HEK293 (cell line): ENCODE results near the gene DCST1.

Experiments
- CTCF ChIA-PET: fragments of 350-600 bp; formaldehyde crosslinking; extraction: SDS; loops from one replicate; lab custom pipeline; 2021; ENCODE audit warnings: antibody characterized with exemption; lab: Yijun Ruan, JAX
- POLR2A ChIA-PET: fragments of 300-600 bp; formaldehyde crosslinking; extraction: SDS; loops from one replicate; lab custom pipeline; 2020; ENCODE audit warnings: antibody characterized with exemption, inconsistent platforms; lab: Yijun Ruan, JAX
- H3K27ac ChIP-seq: fragments of 200-500 bp; sonication (Bioruptor generic); 2 replicates; pipeline ENCODE4 v1.5.1; 2014; ENCODE audit warnings: low read depth, low read length, control low read depth, inconsistent platforms; ENCODE audit errors: extremely low read depth
- H3K36me3 ChIP-seq, 2 experiments: fragments of 200-500 bp in 1 of 2; sonication (Bioruptor generic) in 1 of 2; 1 replicate in 1 of 2; 2 replicates in 1 of 2; pipeline ENCODE4 v1.5.1; 2014 to 2017; ENCODE audit warnings: inconsistent platforms in 2 of 2, low read length in 2 of 2; ENCODE audit not compliant: control insufficient read depth in 2 of 2, insufficient read depth in 1 of 2
- H3K4me1 ChIP-seq: fragments of 200-500 bp; sonication (Bioruptor generic); 2 replicates; pipeline ENCODE4 v1.5.1; 2014; ENCODE audit warnings: mild to moderate bottlenecking, low read length, inconsistent platforms; ENCODE audit not compliant: control insufficient read depth, insufficient read depth
- H3K4me3 ChIP-seq: 2 replicates; pipeline ENCODE4 v1.5.1; 2011; ENCODE audit warnings: low read depth, mild to moderate bottlenecking, control low read depth, low read length, moderate library complexity
- H3K9me3 ChIP-seq: fragments of 200-500 bp; sonication (Bioruptor generic); 2 replicates; pipeline ENCODE4 v1.5.1; 2014; ENCODE audit warnings: low read depth, low read length, inconsistent platforms; ENCODE audit not compliant: control insufficient read depth, insufficient read depth
- BCL11A ChIP-seq: fragments of 450-650 bp; formaldehyde crosslinking; IDR thresholded peaks from 2 replicates; pipeline ENCODE4 v1.5.1; 2016; ENCODE audit warnings: low read depth, missing biosample characterization, missing genetic modification characterization
- FEZF1 ChIP-seq: fragments of 450-650 bp; formaldehyde crosslinking; IDR thresholded peaks from 2 replicates; pipeline ENCODE4 v1.5.1; 2016; ENCODE audit warnings: missing biosample characterization, missing genetic modification characterization
- IKZF3 ChIP-seq: fragments of 450-650 bp; IDR thresholded peaks from 2 replicates; pipeline ENCODE4 v1.5.0; 2018; ENCODE audit warnings: missing biosample characterization, mild to moderate bottlenecking, missing genetic modification characterization, moderate library complexity
- KLF10 ChIP-seq: fragments of 450-650 bp; IDR thresholded peaks from 2 replicates; pipeline ENCODE4 v1.5.1; 2018; ENCODE audit warnings: missing biosample characterization, mild to moderate bottlenecking, missing genetic modification characterization
- KLF7 ChIP-seq: fragments of 450-650 bp; formaldehyde crosslinking; IDR thresholded peaks from 2 replicates; pipeline ENCODE4 v1.5.1; 2016; ENCODE audit warnings: missing biosample characterization, missing genetic modification characterization, borderline replicate concordance
- KLF8 ChIP-seq: fragments of 450-650 bp; formaldehyde crosslinking; IDR thresholded peaks from 2 replicates; pipeline ENCODE4 v1.5.1; 2016; ENCODE audit warnings: missing biosample characterization, missing genetic modification characterization
- KLF9 ChIP-seq: fragments of 450-650 bp; formaldehyde crosslinking; IDR thresholded peaks from 2 replicates; pipeline ENCODE4 v1.5.1; 2016; ENCODE audit warnings: missing biosample characterization, missing genetic modification characterization, low read depth
- PRDM1 ChIP-seq: fragments of 450-650 bp; formaldehyde crosslinking; IDR thresholded peaks from 2 replicates; pipeline ENCODE4; 2016; ENCODE audit warnings: missing biosample characterization, missing genetic modification characterization
- PRDM10 ChIP-seq: fragments of 450-650 bp; formaldehyde crosslinking; IDR thresholded peaks from 2 replicates; pipeline ENCODE4 v1.5.1; 2016; ENCODE audit warnings: missing biosample characterization, missing genetic modification characterization
- PRDM4 ChIP-seq: fragments of 450-650 bp; formaldehyde crosslinking; IDR thresholded peaks from 2 replicates; pipeline ENCODE4 v1.5.1; 2017; ENCODE audit warnings: missing biosample characterization, missing genetic modification characterization
- SP3 ChIP-seq: fragments of 450-650 bp; formaldehyde crosslinking; IDR thresholded peaks from 2 replicates; pipeline ENCODE4 v1.5.1; 2016; ENCODE audit warnings: missing biosample characterization, missing genetic modification characterization
- SP7 ChIP-seq: fragments of 450-650 bp; formaldehyde crosslinking; IDR thresholded peaks from 2 replicates; pipeline ENCODE4 v1.5.1; 2016; ENCODE audit warnings: missing biosample characterization, missing genetic modification characterization
- ZBTB26 ChIP-seq: fragments of 450-650 bp; formaldehyde crosslinking; optimal IDR thresholded peaks from 2 replicates; pipeline ENCODE3; 2016; ENCODE audit warnings: missing biosample characterization, mild to moderate bottlenecking, missing genetic modification characterization
- ZBTB8A ChIP-seq: fragments of 450-650 bp; formaldehyde crosslinking; IDR thresholded peaks from 2 replicates; pipeline ENCODE4 v1.5.1; 2016; ENCODE audit warnings: missing biosample characterization, missing genetic modification characterization
- ZFHX2 ChIP-seq: fragments of 450-650 bp; formaldehyde crosslinking; conservative IDR thresholded peaks from 2 replicates; pipeline ENCODE4 v1.5.1; 2016; ENCODE audit warnings: missing biosample characterization, missing genetic modification characterization
- ZNF121 ChIP-seq: fragments of 450-650 bp; formaldehyde crosslinking; IDR thresholded peaks from 2 replicates; pipeline ENCODE4 v1.5.1; 2016; ENCODE audit warnings: missing biosample characterization, missing genetic modification characterization
- ZNF155 ChIP-seq: fragments of 450-650 bp; formaldehyde crosslinking; IDR thresholded peaks from 2 replicates; pipeline ENCODE4 v1.5.1; 2016; ENCODE audit warnings: missing biosample characterization, missing genetic modification characterization
- ZNF2 ChIP-seq: fragments of 450-650 bp; formaldehyde crosslinking; IDR thresholded peaks from 2 replicates; pipeline ENCODE4 v1.5.1; 2016; ENCODE audit warnings: missing biosample characterization, missing genetic modification characterization
- ZNF23 ChIP-seq: fragments of 450-650 bp; formaldehyde crosslinking; IDR thresholded peaks from 2 replicates; pipeline ENCODE4 v1.5.1; 2016; ENCODE audit warnings: missing biosample characterization, missing genetic modification characterization, borderline replicate concordance
- ZNF24 ChIP-seq: fragments of 450-650 bp; formaldehyde crosslinking; IDR thresholded peaks from 2 replicates; pipeline ENCODE4 v1.5.1; 2016; ENCODE audit warnings: missing biosample characterization, missing genetic modification characterization
- ZNF335 ChIP-seq: fragments of 450-650 bp; formaldehyde crosslinking; conservative IDR thresholded peaks from 2 replicates; pipeline ENCODE4 v1.5.1; 2016; ENCODE audit warnings: missing biosample characterization, missing genetic modification characterization
- ZNF341 ChIP-seq: fragments of 450-650 bp; formaldehyde crosslinking; IDR thresholded peaks from 2 replicates; pipeline ENCODE4; 2016; ENCODE audit warnings: low read depth, missing biosample characterization, missing genetic modification characterization
- ZNF416 ChIP-seq: fragments of 450-650 bp; formaldehyde crosslinking; IDR thresholded peaks from 2 replicates; pipeline ENCODE4 v1.5.1; 2016; ENCODE audit warnings: missing biosample characterization, missing genetic modification characterization
- ZNF501 ChIP-seq: fragments of 450-650 bp; formaldehyde crosslinking; IDR thresholded peaks from 2 replicates; pipeline ENCODE4 v1.5.1; 2016; ENCODE audit warnings: missing biosample characterization, missing genetic modification characterization
- ZNF623 ChIP-seq: fragments of 450-650 bp; formaldehyde crosslinking; IDR thresholded peaks from 2 replicates; pipeline ENCODE4 v1.5.1; 2016; ENCODE audit warnings: missing biosample characterization, missing genetic modification characterization
- ZNF629 ChIP-seq: fragments of 450-650 bp; formaldehyde crosslinking; IDR thresholded peaks from 2 replicates; pipeline ENCODE4 v1.5.1; 2017; ENCODE audit warnings: missing biosample characterization, missing genetic modification characterization
- ZNF639 ChIP-seq: fragments of 450-650 bp; formaldehyde crosslinking; IDR thresholded peaks from 2 replicates; pipeline ENCODE4 v1.5.1; 2016; ENCODE audit warnings: missing biosample characterization, missing genetic modification characterization
- ZNF785 ChIP-seq: fragments of 450-650 bp; formaldehyde crosslinking; IDR thresholded peaks from 2 replicates; pipeline ENCODE4 v1.5.1; 2016; ENCODE audit warnings: missing biosample characterization, missing genetic modification characterization

Gene DCST1

GRCh38 chr1:155063550-155064110 lies 30.0 kb downstream of the DCST1 start, which contains the start of gene EFNA4 (continued):
- TF ChIP-seq KLF10 (tag by site-specific recombination) (peak; percentile 34; the same call in 1 of the 2 replicates), IKZF3 (tag by site-specific recombination) (0 out of 2 replicates have a peak, but pooled peaks have one; percentile 3), BCL11A (tag by site-specific recombination) (peak; percentile 47; the same call in 1 of the 2 replicates), ZBTB8A (no peak), ZNF501 (tag by site-specific recombination) (peak; percentile 33; the same call in 1 of the 2 replicates), ZNF2 (tag by site-specific recombination) (peak; percentile 41; the same call in 1 of the 2 replicates), ZNF416 (tag by site-specific recombination) (no peak), SP3 (tag by site-specific recombination) (peak; percentile 70), ZNF341 (tag by site-specific recombination) (0 out of 2 replicates have a peak, but pooled peaks have one; percentile 24), ZNF629 (0 out of 2 replicates have a peak, but pooled peaks have one; percentile 19), ZNF121 (tag by site-specific recombination) (no peak), KLF9 (tag by site-specific recombination) (0 out of 2 replicates have a peak, but pooled peaks have one; percentile 9), ZBTB26 (peak; percentile 89), FEZF1 (tag by site-specific recombination) (no peak), ZNF623 (no peak), PRDM10 (tag by site-specific recombination) (peak; percentile 88)

GRCh38 chr1:155064111-155064831 lies 30.6 kb downstream of the DCST1 start:
- H3K4me3 ChIP-seq: peak overlapping the region; percentile 88
- peaks cover 0 to 22% of the 10 kb centered on the region in 2 experiments; a peak in 1 of 3 replicates for H3K36me3 ChIP-seq
- POLR2A ChIA-PET: interaction anchor here (0.7 to 1.5 kb wide), 3 partner anchors 11 to 16 kb away, joined by 3 to 6 read pairs (median 6); partner anchors contain the start of gene EFNA3
- CTCF ChIA-PET: interaction anchor here (0.6 to 10.9 kb wide), 8 partner anchors 13 to 183 kb away, joined by 3 to 117 read pairs (median 4); partner anchors contain the start of genes ADAM15 and EFNA3
- no peak overlapping the region; the same call in 1 of the 2 replicates for H3K27ac ChIP-seq
- no peaks in the 10 kb centered on the region; the same call in none of the 2 replicates for H3K4me1 ChIP-seq
- H3K9me3 ChIP-seq: no peaks in the 10 kb centered on the region
- peak; percentile 52; the same call in 1 of the 2 replicates for TF ChIP-seq KLF7 (tag by site-specific recombination)
- TF ChIP-seq SP7 (tag by site-specific recombination): peak; percentile 60
- no peak for TF ChIP-seq PRDM4 (tag by site-specific recombination)
- peak; percentile 65; the same call in 1 of the 2 replicates for TF ChIP-seq BCL11A (tag by site-specific recombination)
- no peak for TF ChIP-seq ZNF155
- TF ChIP-seq KLF8 (tag by site-specific recombination): peak; percentile 31; the same call in 1 of the 2 replicates
- 0 out of 2 replicates have a peak, but pooled peaks have one; percentile 62 for TF ChIP-seq ZNF639 (tag by site-specific recombination)
- TF ChIP-seq ZNF335 (tag by site-specific recombination): peak; percentile 67
- 0 out of 2 replicates have a peak, but pooled peaks have one; percentile 46 for TF ChIP-seq ZFHX2 (tag by site-specific recombination)
- peak; percentile 37 for TF ChIP-seq PRDM1 (tag by site-specific recombination)
- no peak for TF ChIP-seq ZNF23
- no peak for TF ChIP-seq ZNF785 (tag by site-specific recombination)
- TF ChIP-seq ZNF24 (tag by site-specific recombination): peak; percentile 47
